MM.1S (cell line): ENCODE results near the gene USP17L5.
"Not testable (repeated sequence)": the region's sequence is repeated elsewhere in the genome, so short reads cannot be mapped to it uniquely, and the experiment has no call there.

ENCODE experiments used
- DNase-seq: peaks from one replicate; pipeline ENCODE4 v3.0.0-alpha.2; 2015
- H2AFZ ChIP-seq: fragments of 300-600 bp; sonication (generic); 2 replicates; pipeline ENCODE4 v1.6.0; 2016; ENCODE audit warnings: antibody characterized with exemption, low read length
- H3F3A ChIP-seq: fragments of 300-600 bp; sonication (generic); 2 replicates; pipeline ENCODE4 v1.6.1; 2016; ENCODE audit warnings: mild to moderate bottlenecking, antibody characterized with exemption, low read length, moderate library complexity, mixed read lengths; ENCODE audit not compliant: insufficient read depth
- H3K27ac ChIP-seq: fragments of 300-600 bp; sonication (generic); 2 replicates; pipeline ENCODE4 v1.5.1; 2016; ENCODE audit warnings: mild to moderate bottlenecking, low read length
- H3K27me3 ChIP-seq: fragments of 300-600 bp; sonication (generic); replicated peaks from 2 replicates; pipeline ENCODE4 v1.6.0; 2016; ENCODE audit warnings: low read length; ENCODE audit not compliant: insufficient read depth
- H3K36me3 ChIP-seq: fragments of 300-600 bp; sonication (generic); replicated peaks from 2 replicates; pipeline ENCODE4 v1.6.1; 2016; ENCODE audit warnings: mild to moderate bottlenecking, low read length, mixed read lengths; ENCODE audit not compliant: insufficient read depth
- H3K4me1 ChIP-seq: fragments of 300-600 bp; sonication (generic); 2 replicates; pipeline ENCODE4 v1.6.1; 2016; ENCODE audit warnings: low read length, mixed read lengths
- H3K4me2 ChIP-seq: fragments of 300-600 bp; sonication (generic); 2 replicates; pipeline ENCODE4 v1.6.0; 2016; ENCODE audit warnings: low read depth, low read length
- H3K4me3 ChIP-seq: fragments of 300-600 bp; sonication (generic); 2 replicates; pipeline ENCODE4 v1.5.1; 2016; ENCODE audit warnings: low read length, mixed read lengths
- H3K79me2 ChIP-seq: fragments of 300-600 bp; sonication (generic); 2 replicates; pipeline ENCODE4 v1.6.1; 2016; ENCODE audit warnings: mixed run types, low read length, mixed read lengths
- H3K9ac ChIP-seq: fragments of 300-600 bp; sonication (generic); 2 replicates; pipeline ENCODE4 v1.6.1; 2016; ENCODE audit warnings: low read length, mixed read lengths
- H3K9me2 ChIP-seq: fragments of 300-600 bp; sonication (generic); replicated peaks from 2 replicates; pipeline ENCODE4 v1.6.1; 2016; ENCODE audit warnings: mild to moderate bottlenecking, low read length, mixed read lengths; ENCODE audit not compliant: insufficient read depth
- H3K9me3 ChIP-seq: fragments of 300-600 bp; sonication (generic); replicated peaks from 2 replicates; pipeline ENCODE4 v1.6.1; 2016; ENCODE audit warnings: mild to moderate bottlenecking, low read length, mixed read lengths; ENCODE audit not compliant: insufficient read depth
- H4K20me1 ChIP-seq: fragments of 300-600 bp; sonication (generic); 2 replicates; pipeline ENCODE4 v1.6.1; 2016; ENCODE audit warnings: mild to moderate bottlenecking, low read length, moderate library complexity, mixed read lengths; ENCODE audit not compliant: insufficient read depth
- EZH2 ChIP-seq: fragments of 300-600 bp; sonication (generic); optimal IDR thresholded peaks from 2 replicates; pipeline ENCODE3; 2017; ENCODE audit warnings: low read depth, mild to moderate bottlenecking, antibody characterized with exemption, low read length, mixed read lengths
- EZH2phosphoT487 ChIP-seq: fragments of 300-600 bp; sonication (generic); IDR thresholded peaks from 2 replicates; pipeline ENCODE4 v1.6.1; 2018; ENCODE audit warnings: antibody characterized with exemption, low read length
- TF ChIP-seq, protein P1 (sequence below): fragments of 300-600 bp; sonication (generic); IDR thresholded peaks from 2 replicates; pipeline ENCODE4 v1.5.1; 2016; ENCODE audit warnings: antibody characterized with exemption, low read length, mixed read lengths

The USP17L5 gene

DNA sequence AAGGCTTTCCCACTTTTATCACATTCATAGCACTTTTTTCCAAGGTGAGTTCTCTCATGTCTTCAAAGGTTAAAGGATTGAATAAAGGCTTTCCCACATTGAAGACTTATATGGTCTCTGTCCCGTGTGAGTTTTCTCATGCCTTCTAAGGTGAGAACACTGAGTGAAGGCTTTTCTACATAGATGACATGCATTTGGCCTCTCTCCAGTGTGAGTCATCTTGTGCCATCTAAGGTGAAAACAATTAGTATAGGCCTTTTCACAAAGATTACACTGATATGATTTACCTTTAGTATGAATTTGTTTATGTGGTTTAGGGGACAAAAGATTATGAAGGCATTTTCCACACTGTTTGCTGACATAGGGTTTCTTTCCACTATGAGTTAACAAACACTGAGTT is 44.9 kb downstream of the USP17L5 start:
- Histone ChIP-seq H3K4me1 (no peaks in the 10 kb centered on the region), H3K27ac (no peak overlapping the region), H4K20me1 (no peaks in the 10 kb centered on the region), H3K9ac (no peak overlapping the region), H3F3A (no peaks in the 10 kb centered on the region), H3K9me3 (no peaks in the 10 kb centered on the region), H3K9me2 (no peaks in the 10 kb centered on the region), H3K27me3 (no peaks in the 10 kb centered on the region), H3K36me3 (no peaks in the 10 kb centered on the region), H3K4me3 (no peak overlapping the region), H2AFZ (no peak overlapping the region), H3K79me2 (no peaks in the 10 kb centered on the region), H3K4me2 (no peak overlapping the region)
- DNase-seq = no peak
- TF ChIP-seq EZH2 (no peak), EZH2phosphoT487 (no peak)
- TF ChIP-seq, protein P1, sequence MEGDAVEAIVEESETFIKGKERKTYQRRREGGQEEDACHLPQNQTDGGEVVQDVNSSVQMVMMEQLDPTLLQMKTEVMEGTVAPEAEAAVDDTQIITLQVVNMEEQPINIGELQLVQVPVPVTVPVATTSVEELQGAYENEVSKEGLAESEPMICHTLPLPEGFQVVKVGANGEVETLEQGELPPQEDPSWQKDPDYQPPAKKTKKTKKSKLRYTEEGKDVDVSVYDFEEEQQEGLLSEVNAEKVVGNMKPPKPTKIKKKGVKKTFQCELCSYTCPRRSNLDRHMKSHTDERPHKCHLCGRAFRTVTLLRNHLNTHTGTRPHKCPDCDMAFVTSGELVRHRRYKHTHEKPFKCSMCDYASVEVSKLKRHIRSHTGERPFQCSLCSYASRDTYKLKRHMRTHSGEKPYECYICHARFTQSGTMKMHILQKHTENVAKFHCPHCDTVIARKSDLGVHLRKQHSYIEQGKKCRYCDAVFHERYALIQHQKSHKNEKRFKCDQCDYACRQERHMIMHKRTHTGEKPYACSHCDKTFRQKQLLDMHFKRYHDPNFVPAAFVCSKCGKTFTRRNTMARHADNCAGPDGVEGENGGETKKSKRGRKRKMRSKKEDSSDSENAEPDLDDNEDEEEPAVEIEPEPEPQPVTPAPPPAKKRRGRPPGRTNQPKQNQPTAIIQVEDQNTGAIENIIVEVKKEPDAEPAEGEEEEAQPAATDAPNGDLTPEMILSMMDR = no peak

DNA sequence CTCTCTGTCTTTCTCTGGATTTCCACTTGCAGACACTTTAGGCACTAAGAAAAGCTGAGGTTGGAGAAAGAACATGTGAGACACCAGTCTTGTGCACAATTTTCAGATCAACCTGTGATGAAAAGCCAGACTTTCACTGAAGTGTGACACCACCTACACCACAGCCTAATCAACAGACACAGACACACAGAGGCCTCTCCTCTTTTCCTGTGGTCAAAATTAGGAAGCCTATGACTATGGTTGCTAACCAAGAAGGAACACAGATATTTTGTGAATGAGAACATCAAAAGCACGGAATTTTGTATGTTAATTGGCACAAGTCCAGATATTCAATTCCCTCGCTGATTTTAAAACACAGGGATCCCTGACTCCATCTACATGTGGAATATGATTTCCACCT is 49.8 kb downstream of the USP17L5 start:
- H3K4me2 ChIP-seq, H3K4me1 ChIP-seq, H3K9ac ChIP-seq, H3K9me3 ChIP-seq, DNase-seq, H3K79me2 ChIP-seq, H3K36me3 ChIP-seq, H3K27me3 ChIP-seq, H2AFZ ChIP-seq, H3F3A ChIP-seq, H4K20me1 ChIP-seq, H3K9me2 ChIP-seq, H3K4me3 ChIP-seq, H3K27ac ChIP-seq: not testable (repeated sequence)
